GM12864 (cell line): Measurements from ENCODE around the gene PARL.

Experiments used
- DNase-seq: peaks from one replicate; pipeline ENCODE4 v3.0.0-alpha.2; 2011; ENCODE audit warnings: low read depth
- H3K4me3 ChIP-seq: 2 replicates; pipeline ENCODE4 v1.5.1; 2011; ENCODE audit warnings: mild to moderate bottlenecking, low read depth, low read length, control low read depth
- CTCF ChIP-seq: IDR thresholded peaks from 2 replicates; pipeline ENCODE4 v1.5.1; 2011; ENCODE audit warnings: low read depth, mild to moderate bottlenecking, moderate library complexity, low read length, control low read depth, inconsistent platforms; ENCODE audit errors: missing control alignments

PARL gene

DNA sequence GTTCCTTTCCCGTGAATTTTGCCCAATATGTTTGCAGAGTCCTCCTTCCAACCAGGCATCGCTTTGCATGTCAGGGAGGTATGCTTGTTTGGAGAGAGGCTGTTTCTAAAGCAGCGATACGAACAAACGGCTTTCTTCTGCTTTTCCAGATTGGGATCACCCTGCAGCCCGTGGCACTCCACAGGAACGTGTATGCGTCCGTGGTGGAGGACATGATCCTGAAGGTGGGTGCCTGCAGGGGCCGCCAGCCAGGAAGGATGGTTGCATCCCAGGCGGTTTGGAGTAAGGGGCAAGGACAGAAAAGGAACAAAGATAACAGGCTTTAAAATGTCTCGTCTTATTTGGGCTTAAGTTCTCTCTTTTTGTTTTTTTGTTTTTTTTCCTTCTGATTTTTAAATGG is 76.8 kb downstream of the PARL start:
- DNase-seq = no peak

GRCh38 chr3:183807209-183807728 is 77.4 kb downstream of the PARL start:
- no peak overlapping the region for H3K4me3 ChIP-seq
- no peak for TF ChIP-seq CTCF
- no peak for DNase-seq

More for the DNA sequence above, 76.8 kb downstream of the PARL start:
- no peak for TF ChIP-seq CTCF
- H3K4me3 ChIP-seq = no peak overlapping the region

- no peak overlapping the region for H3K4me3 ChIP-seq
- no peak for DNase-seq
- TF ChIP-seq CTCF = no peak
Observed at GRCh38 chr3:183802989-183803388, 81.7 kb downstream of the PARL start.

DNA sequence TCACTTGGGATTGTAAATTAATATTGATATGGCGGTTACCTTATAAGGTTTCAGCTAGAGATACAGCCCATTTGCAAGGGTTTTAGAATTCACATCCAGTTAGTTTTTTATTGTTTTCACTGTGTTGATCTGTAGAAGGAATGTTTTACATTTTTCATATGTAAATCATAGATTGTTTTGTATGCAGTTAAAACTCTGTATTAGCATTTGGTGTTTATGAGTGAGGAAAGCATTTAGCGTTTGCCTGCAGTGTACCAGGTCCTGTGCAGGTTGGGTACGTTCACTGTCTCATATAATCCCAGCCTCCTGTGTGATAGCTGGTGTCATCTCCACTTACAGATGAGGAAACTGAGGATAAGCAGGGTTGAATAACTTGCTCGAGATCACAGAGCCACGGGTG is 83.1 kb downstream of the PARL start:
- no peak for DNase-seq
- H3K4me3 ChIP-seq = no peak overlapping the region
- no peak for TF ChIP-seq CTCF

DNA sequence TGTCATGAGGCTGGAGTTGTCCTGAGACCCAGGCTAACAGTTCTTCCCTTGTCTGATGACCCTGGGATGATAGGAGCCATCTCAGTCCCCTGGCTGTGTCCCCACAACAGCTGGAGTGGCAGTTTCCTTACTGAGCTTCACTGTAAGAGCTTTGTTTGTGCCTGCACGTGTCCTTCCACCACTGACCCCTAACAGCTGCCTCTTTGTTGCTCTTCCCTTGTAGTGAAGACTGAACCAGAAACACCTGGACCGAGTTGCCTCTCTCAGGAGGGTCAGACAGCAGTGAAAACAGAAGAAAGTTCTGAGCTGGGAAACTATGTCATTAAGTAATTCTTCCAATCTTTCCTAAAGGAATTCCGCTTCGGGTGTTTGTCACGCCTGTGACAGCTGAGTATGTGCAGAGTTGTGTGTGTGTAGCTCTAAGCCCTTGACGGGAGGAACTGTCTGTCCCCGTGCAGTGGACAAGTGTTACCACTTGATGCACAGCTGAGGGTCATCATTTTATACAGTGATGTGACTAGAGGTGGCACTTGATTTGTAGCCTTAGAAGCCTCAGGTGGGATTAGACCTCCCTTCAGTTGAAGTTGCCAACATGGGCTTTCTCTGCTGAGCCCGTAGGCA is 84.3 kb downstream of the PARL start:
- no peak overlapping the region for H3K4me3 ChIP-seq
- TF ChIP-seq CTCF = no peak
- no peak for DNase-seq

GRCh38 chr3:183799461-183799860 is 85.2 kb downstream of the PARL start:
- TF ChIP-seq CTCF = no peak
- DNase-seq = no peak
- H3K4me3 ChIP-seq = no peak overlapping the region

DNA sequence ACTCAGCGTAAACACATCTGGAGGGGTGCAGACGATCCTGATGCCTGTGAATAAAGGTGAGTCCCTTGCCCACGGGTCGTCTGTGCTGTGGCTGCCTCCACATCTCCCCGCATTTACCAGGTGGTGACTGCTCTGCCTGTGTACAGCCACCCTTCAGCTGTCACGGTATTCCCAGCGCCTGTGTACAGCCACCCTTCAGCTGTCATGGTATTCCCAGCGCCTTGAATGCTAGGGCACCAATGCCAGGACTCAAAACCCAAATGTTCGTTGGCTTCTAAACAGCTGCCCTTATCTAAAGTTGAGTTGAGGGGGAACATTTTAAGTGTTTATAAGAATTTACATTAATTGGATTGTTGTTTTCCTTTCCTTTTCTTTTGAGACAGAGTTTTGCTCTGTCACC is 86.7 kb downstream of the PARL start:
- DNase-seq = no peak
- TF ChIP-seq CTCF = no peak
- no peak overlapping the region for H3K4me3 ChIP-seq
